ENCODE data around the gene TSHZ2.

The TSHZ2 gene

DNA sequence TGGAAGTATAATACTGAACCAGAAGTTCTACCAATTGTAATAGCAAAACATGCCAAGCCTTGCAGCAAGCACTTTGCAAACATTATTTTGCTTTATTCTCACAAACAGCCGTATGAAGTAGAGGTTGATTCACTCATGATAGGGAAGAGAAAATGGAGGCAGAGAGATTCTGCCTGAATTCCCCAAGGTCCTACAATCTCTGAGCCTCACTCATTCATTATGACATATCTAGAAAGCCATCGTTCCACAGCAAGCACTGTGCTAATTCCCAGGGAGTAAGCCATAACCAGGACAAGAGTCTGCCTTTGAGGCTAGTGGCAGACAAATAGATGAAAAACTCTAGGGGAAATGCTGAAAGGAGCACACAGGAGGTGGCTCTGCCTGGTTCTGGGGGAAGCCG, 288.0 kb downstream of the TSHZ2 start:
- no peak overlapping the region for H3K14ac ChIP-seq (ENCODE audit: low read length in 2 of 2)
- H3K79me1 ChIP-seq (replicated peaks; ENCODE audit: low read length, poor library complexity, severe bottlenecking): no peaks in the 10 kb centered on the region
- H3K4ac ChIP-seq (ENCODE audit: low read depth in 1 of 2, low read length in 2 of 2): no peak overlapping the region
- H2AFZ ChIP-seq (ENCODE audit: low read depth, low read length): no peak overlapping the region
- H2BK12ac ChIP-seq (ENCODE audit: low read length in 2 of 2): no peak overlapping the region
- no peak overlapping the region for H2BK5ac ChIP-seq (ENCODE audit: low read depth, low read length, poor library complexity, severe bottlenecking)
- H2AK5ac ChIP-seq (ENCODE audit: low read length, severe bottlenecking): no peak overlapping the region
- no peak overlapping the region for H3K4me3 ChIP-seq (ENCODE audit: insufficient read depth in 1 of 2, low read depth in 1 of 2, low read length in 2 of 2)
- H2BK15ac ChIP-seq (ENCODE audit: low read depth, poor library complexity, severe bottlenecking): no peak overlapping the region
- no peak overlapping the region for H3K18ac ChIP-seq (ENCODE audit: low read depth in 1 of 2, low read length in 2 of 2)
- no peak for DNase-seq
- no peak overlapping the region for H4K91ac ChIP-seq (ENCODE audit: low read length)
- H3K27me3 ChIP-seq (ENCODE audit: control insufficient read depth in 1 of 2, insufficient read depth in 1 of 2, low read length in 2 of 2): no peaks in the 10 kb centered on the region
- no peaks in the 10 kb centered on the region for H3K9me3 ChIP-seq (ENCODE audit: control insufficient read depth, low read length)
- no peak overlapping the region for H2BK120ac ChIP-seq (ENCODE audit: low read depth, low read length)
- peaks cover 0 to 30% of the 10 kb centered on the region in 2 experiments for H3K36me3 ChIP-seq (ENCODE audit: control insufficient read depth in 1 of 2, insufficient read depth in 2 of 2, low read depth in 1 of 2, low read length in 2 of 2)
- H3K23ac ChIP-seq (ENCODE audit: low read length in 2 of 2): no peak overlapping the region
- H3K4me2 ChIP-seq (ENCODE audit: low read length, poor library complexity, severe bottlenecking): no peak overlapping the region
- H4K8ac ChIP-seq (ENCODE audit: low read length): no peak overlapping the region
- H3K27ac ChIP-seq (ENCODE audit: low read length, poor library complexity, severe bottlenecking): no peak overlapping the region
- 69% methylated on average over 2 of the region's 3 CpGs for WGBS
- no peak overlapping the region for H3K9ac ChIP-seq (ENCODE audit: low read length)
- no peaks in the 10 kb centered on the region for H3K4me1 ChIP-seq (ENCODE audit: control insufficient read depth, insufficient read depth, low read depth, low read length)

DNA sequence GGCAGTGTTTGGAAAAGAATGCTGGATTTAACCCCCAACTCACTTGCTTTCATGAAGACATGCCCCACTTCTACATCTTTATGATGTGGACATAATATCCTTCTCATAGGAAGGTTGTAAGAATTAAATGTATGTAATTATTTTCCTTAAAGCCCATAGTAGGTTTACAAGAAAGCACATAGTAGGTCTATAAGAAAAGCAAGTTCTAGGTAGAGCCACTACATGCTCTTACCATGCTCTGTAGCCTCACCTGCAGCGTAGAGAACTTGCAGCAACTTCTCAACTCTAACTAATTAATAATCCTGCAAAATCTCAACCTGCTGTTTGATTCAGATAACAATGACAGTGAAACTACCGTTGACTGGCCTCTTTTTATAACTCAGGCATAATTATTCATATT, 288.4 kb downstream of the TSHZ2 start:
- no peak overlapping the region for H3K23ac ChIP-seq (ENCODE audit: low read length in 2 of 2)
- H3K18ac ChIP-seq (ENCODE audit: low read depth in 1 of 2, low read length in 2 of 2): no peak overlapping the region
- peaks cover 0 to 26% of the 10 kb centered on the region in 2 experiments for H3K36me3 ChIP-seq (ENCODE audit: control insufficient read depth in 1 of 2, insufficient read depth in 2 of 2, low read depth in 1 of 2, low read length in 2 of 2)
- no peak for DNase-seq
- no peak overlapping the region for H2BK5ac ChIP-seq (ENCODE audit: low read depth, low read length, poor library complexity, severe bottlenecking)
- H2AK5ac ChIP-seq (ENCODE audit: low read length, severe bottlenecking): no peak overlapping the region
- no peak overlapping the region for H4K91ac ChIP-seq (ENCODE audit: low read length)
- no peak overlapping the region for H3K14ac ChIP-seq (ENCODE audit: low read length in 2 of 2)
- H2BK15ac ChIP-seq (ENCODE audit: low read depth, poor library complexity, severe bottlenecking): no peak overlapping the region
- no peak overlapping the region for H3K27ac ChIP-seq (ENCODE audit: low read length, poor library complexity, severe bottlenecking)
- no peaks in the 10 kb centered on the region for H3K27me3 ChIP-seq (ENCODE audit: control insufficient read depth in 1 of 2, insufficient read depth in 1 of 2, low read length in 2 of 2)
- no peak overlapping the region for H2AFZ ChIP-seq (ENCODE audit: low read depth, low read length)
- H3K4me2 ChIP-seq (ENCODE audit: low read length, poor library complexity, severe bottlenecking): no peak overlapping the region
- no peaks in the 10 kb centered on the region for H3K79me1 ChIP-seq (replicated peaks; ENCODE audit: low read length, poor library complexity, severe bottlenecking)
- H4K8ac ChIP-seq (ENCODE audit: low read length): no peak overlapping the region
- H2BK12ac ChIP-seq (ENCODE audit: low read length in 2 of 2): no peak overlapping the region
- H3K4me3 ChIP-seq (ENCODE audit: insufficient read depth in 1 of 2, low read depth in 1 of 2, low read length in 2 of 2): no peak overlapping the region
- H2BK120ac ChIP-seq (ENCODE audit: low read depth, low read length): no peak overlapping the region
- WGBS: 92% methylated on average over 2 of the region's 2 CpGs
- no peak overlapping the region for H3K4ac ChIP-seq (ENCODE audit: low read depth in 1 of 2, low read length in 2 of 2)
- no peaks in the 10 kb centered on the region for H3K4me1 ChIP-seq (ENCODE audit: control insufficient read depth, insufficient read depth, low read depth, low read length)
- H3K9me3 ChIP-seq (ENCODE audit: control insufficient read depth, low read length): no peaks in the 10 kb centered on the region
- no peak overlapping the region for H3K9ac ChIP-seq (ENCODE audit: low read length)

GRCh38 chr20:53262365-53262764, 290.2 kb downstream of the TSHZ2 start:
- Histone ChIP-seq H3K4me1 (ENCODE audit: control insufficient read depth, insufficient read depth, low read depth, low read length) (no peaks in the 10 kb centered on the region), H2BK120ac (ENCODE audit: low read depth, low read length) (no peak overlapping the region), H3K23ac (ENCODE audit: low read length in 2 of 2) (no peak overlapping the region), H3K9me3 (ENCODE audit: control insufficient read depth, low read length) (no peaks in the 10 kb centered on the region), H3K4me3 (ENCODE audit: insufficient read depth in 1 of 2, low read depth in 1 of 2, low read length in 2 of 2) (no peak overlapping the region), H3K27ac (ENCODE audit: low read length, poor library complexity, severe bottlenecking) (no peak overlapping the region), H3K36me3 (ENCODE audit: control insufficient read depth in 1 of 2, insufficient read depth in 2 of 2, low read depth in 1 of 2, low read length in 2 of 2) (peaks cover 0 to 8% of the 10 kb centered on the region in 2 experiments), H3K27me3 (ENCODE audit: control insufficient read depth in 1 of 2, insufficient read depth in 1 of 2, low read length in 2 of 2) (no peaks in the 10 kb centered on the region), H2BK5ac (ENCODE audit: low read depth, low read length, poor library complexity, severe bottlenecking) (no peak overlapping the region), H3K14ac (ENCODE audit: low read length in 2 of 2) (no peak overlapping the region), H3K79me1 (replicated peaks; ENCODE audit: low read length, poor library complexity, severe bottlenecking) (no peaks in the 10 kb centered on the region), H3K4me2 (ENCODE audit: low read length, poor library complexity, severe bottlenecking) (no peak overlapping the region), H2AK5ac (ENCODE audit: low read length, severe bottlenecking) (no peak overlapping the region), H4K91ac (ENCODE audit: low read length) (no peak overlapping the region), H4K8ac (ENCODE audit: low read length) (no peak overlapping the region), H3K18ac (ENCODE audit: low read depth in 1 of 2, low read length in 2 of 2) (no peak overlapping the region), H2BK12ac (ENCODE audit: low read length in 2 of 2) (no peak overlapping the region), H3K4ac (ENCODE audit: low read depth in 1 of 2, low read length in 2 of 2) (no peak overlapping the region), H2AFZ (ENCODE audit: low read depth, low read length) (no peak overlapping the region), H3K9ac (ENCODE audit: low read length) (no peak overlapping the region), H2BK15ac (ENCODE audit: low read depth, poor library complexity, severe bottlenecking) (no peak overlapping the region)
- no peak for DNase-seq
- 89% methylated on average over 7 of the region's 7 CpGs for WGBS

- H3K14ac ChIP-seq (ENCODE audit: low read length in 2 of 2): no peak overlapping the region
- no peak overlapping the region for H2BK15ac ChIP-seq (ENCODE audit: low read depth, poor library complexity, severe bottlenecking)
- H3K27ac ChIP-seq (ENCODE audit: low read length, poor library complexity, severe bottlenecking): no peak overlapping the region
- no peak overlapping the region for H4K91ac ChIP-seq (ENCODE audit: low read length)
- DNase-seq: no peak
- no peak overlapping the region for H4K8ac ChIP-seq (ENCODE audit: low read length)
- WGBS: 84% methylated on average over 7 of the region's 8 CpGs
- H3K79me1 ChIP-seq (replicated peaks; ENCODE audit: low read length, poor library complexity, severe bottlenecking): no peaks in the 10 kb centered on the region
- no peak overlapping the region for H3K4me2 ChIP-seq (ENCODE audit: low read length, poor library complexity, severe bottlenecking)
- H2BK12ac ChIP-seq (ENCODE audit: low read length in 2 of 2): no peak overlapping the region
- H3K27me3 ChIP-seq (ENCODE audit: control insufficient read depth in 1 of 2, insufficient read depth in 1 of 2, low read length in 2 of 2): no peaks in the 10 kb centered on the region
- H2AFZ ChIP-seq (ENCODE audit: low read depth, low read length): no peak overlapping the region
- no peak overlapping the region for H3K4ac ChIP-seq (ENCODE audit: low read depth in 1 of 2, low read length in 2 of 2)
- H3K23ac ChIP-seq (ENCODE audit: low read length in 2 of 2): no peak overlapping the region
- no peak overlapping the region for H3K18ac ChIP-seq (ENCODE audit: low read depth in 1 of 2, low read length in 2 of 2)
- no peak overlapping the region for H3K9ac ChIP-seq (ENCODE audit: low read length)
- no peak overlapping the region for H2BK5ac ChIP-seq (ENCODE audit: low read depth, low read length, poor library complexity, severe bottlenecking)
- no peak overlapping the region for H2AK5ac ChIP-seq (ENCODE audit: low read length, severe bottlenecking)
- no peaks in the 10 kb centered on the region for H3K9me3 ChIP-seq (ENCODE audit: control insufficient read depth, low read length)
- no peak overlapping the region for H3K4me3 ChIP-seq (ENCODE audit: insufficient read depth in 1 of 2, low read depth in 1 of 2, low read length in 2 of 2)
- no peaks in the 10 kb centered on the region for H3K4me1 ChIP-seq (ENCODE audit: control insufficient read depth, insufficient read depth, low read depth, low read length)
- H3K36me3 ChIP-seq (ENCODE audit: control insufficient read depth in 1 of 2, insufficient read depth in 2 of 2, low read depth in 1 of 2, low read length in 2 of 2): peaks cover 0 to 2% of the 10 kb centered on the region in 2 experiments
- no peak overlapping the region for H2BK120ac ChIP-seq (ENCODE audit: low read depth, low read length)
Measured at GRCh38 chr20:53263554-53264438, 291.6 kb downstream of the TSHZ2 start.

All from mesenchymal stem cell (in vitro differentiated cells and primary cell).